ENCODE data around the gene ANO7.

The ANO7 gene

GRCh38 chr2:241156971-241157441 lies 31.5 kb upstream of the ANO7 start:
- in situ Hi-C loops (cut with MboI; ENCODE audit: low sequenced_read_pairs) = no loop called here

- in situ Hi-C loops (cut with MboI; ENCODE audit: low sequenced_read_pairs) = no loop called here
Measured at GRCh38 chr2:241157841-241158545, 30.5 kb upstream of the ANO7 start.

GRCh38 chr2:241158546-241158900 lies 30.0 kb upstream of the ANO7 start:
- in situ Hi-C loops (cut with MboI; ENCODE audit: low sequenced_read_pairs) = no loop called here

- in situ Hi-C loops (cut with MboI; ENCODE audit: low sequenced_read_pairs) = no loop called here
Measured at GRCh38 chr2:241159116-241159515, 29.4 kb upstream of the ANO7 start.

GRCh38 chr2:241160318-241160717 lies 28.2 kb upstream of the ANO7 start:
- in situ Hi-C loops (cut with MboI; ENCODE audit: low sequenced_read_pairs) = no loop called here

- in situ Hi-C loops (cut with MboI; ENCODE audit: low sequenced_read_pairs) = no loop called here
Measured at GRCh38 chr2:241161646-241162281, 26.7 kb upstream of the ANO7 start.

GRCh38 chr2:241163601-241164118 lies 24.8 kb upstream of the ANO7 start:
- in situ Hi-C loops (cut with MboI; ENCODE audit: low sequenced_read_pairs) = no loop called here

GRCh38 chr2:241168366-241168765 lies 20.1 kb upstream of the ANO7 start:
- in situ Hi-C loops (cut with MboI; ENCODE audit: low sequenced_read_pairs) = no loop called here

- in situ Hi-C loops (cut with MboI; ENCODE audit: low sequenced_read_pairs) = no loop called here
Measured at GRCh38 chr2:241173557-241173956, 14.9 kb upstream of the ANO7 start.

- in situ Hi-C loops (cut with MboI; ENCODE audit: low sequenced_read_pairs) = no loop called here
Measured at GRCh38 chr2:241177526-241178334, 10.7 kb upstream of the ANO7 start.

- in situ Hi-C loops (cut with MboI; ENCODE audit: low sequenced_read_pairs) = no loop called here
Measured at GRCh38 chr2:241178961-241179360, 9.5 kb upstream of the ANO7 start.

GRCh38 chr2:241179899-241180298 lies 8.6 kb upstream of the ANO7 start:
- in situ Hi-C loops (cut with MboI; ENCODE audit: low sequenced_read_pairs) = no loop called here

- in situ Hi-C loops (cut with MboI; ENCODE audit: low sequenced_read_pairs) = no loop called here
Measured at GRCh38 chr2:241180495-241180894, 8.0 kb upstream of the ANO7 start.

GRCh38 chr2:241182126-241182525 lies 6.4 kb upstream of the ANO7 start:
- in situ Hi-C loops (cut with MboI; ENCODE audit: low sequenced_read_pairs) = no loop called here

GRCh38 chr2:241182531-241183133 lies 5.8 kb upstream of the ANO7 start:
- in situ Hi-C loops (cut with MboI; ENCODE audit: low sequenced_read_pairs) = no loop called here

- in situ Hi-C loops (cut with MboI; ENCODE audit: low sequenced_read_pairs) = no loop called here
Measured at GRCh38 chr2:241183221-241183620, 5.3 kb upstream of the ANO7 start.

- in situ Hi-C loops (cut with MboI; ENCODE audit: low sequenced_read_pairs) = no loop called here
Measured at GRCh38 chr2:241184901-241185300, 3.6 kb upstream of the ANO7 start.

GRCh38 chr2:241185961-241186360 lies 2.5 kb upstream of the ANO7 start:
- in situ Hi-C loops (cut with MboI; ENCODE audit: low sequenced_read_pairs) = no loop called here

GRCh38 chr2:241187101-241187917 lies 1.2 kb upstream of the ANO7 start:
- in situ Hi-C loops (cut with MboI; ENCODE audit: low sequenced_read_pairs) = no loop called here

GRCh38 chr2:241187918-241188234 lies 601 bp upstream of the ANO7 start:
- in situ Hi-C loops (cut with MboI; ENCODE audit: low sequenced_read_pairs) = no loop called here
